ENCODE data around the gene REEP5. TPM values are rescaled to one million over a fixed set of nuclear protein-coding genes. Genes with fewer than 3 reads are reported as not detected.
A peak's percentile ranks its signal among the peaks of the same experiment; 100 is the strongest.

Gene REEP5
- total and polyA plus RNA-seq, 9 of the 15 experiments (the other 6 are each of a cell fraction or from before 2014, with no cell fraction given) = 14.7 to 102 (median 36.0) TPM

DNA sequence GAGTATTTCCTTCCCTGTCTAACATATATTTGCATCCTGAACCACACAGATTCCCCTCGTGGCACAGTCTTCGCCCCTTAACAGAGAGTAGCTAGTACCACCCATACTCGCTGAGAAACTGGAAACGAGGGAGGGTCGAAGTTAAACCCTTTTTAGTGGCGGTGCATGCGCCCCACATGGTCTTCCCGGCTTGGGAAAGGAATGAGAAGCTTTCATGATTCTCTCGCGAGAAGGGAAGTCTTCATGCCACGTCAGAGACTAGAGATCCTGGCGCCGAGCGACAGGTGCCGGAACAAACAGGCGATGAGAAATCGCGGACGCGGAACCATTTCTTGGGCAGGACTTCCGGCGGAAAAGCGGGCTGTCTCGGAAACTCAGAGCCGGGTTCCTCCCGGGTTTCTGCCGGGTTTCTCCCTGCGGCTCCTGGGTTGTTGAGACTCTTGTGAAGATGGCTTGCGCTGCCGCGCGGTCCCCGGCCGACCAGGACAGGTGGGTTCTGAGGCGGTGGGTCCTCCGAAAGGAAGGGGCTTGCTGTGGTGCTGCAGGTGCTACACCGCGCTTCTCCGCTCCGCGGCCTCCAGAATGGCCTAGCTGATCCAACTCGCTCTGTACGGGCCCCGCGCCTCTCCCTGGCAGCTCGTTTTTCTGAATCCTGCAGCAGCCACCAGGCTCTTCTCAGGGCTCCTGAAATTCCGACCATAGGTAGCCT, 60.9 kb downstream of the REEP5 start, which contains the start of gene SRP19 (continued):
- TF ChIP-seq, protein P1, sequence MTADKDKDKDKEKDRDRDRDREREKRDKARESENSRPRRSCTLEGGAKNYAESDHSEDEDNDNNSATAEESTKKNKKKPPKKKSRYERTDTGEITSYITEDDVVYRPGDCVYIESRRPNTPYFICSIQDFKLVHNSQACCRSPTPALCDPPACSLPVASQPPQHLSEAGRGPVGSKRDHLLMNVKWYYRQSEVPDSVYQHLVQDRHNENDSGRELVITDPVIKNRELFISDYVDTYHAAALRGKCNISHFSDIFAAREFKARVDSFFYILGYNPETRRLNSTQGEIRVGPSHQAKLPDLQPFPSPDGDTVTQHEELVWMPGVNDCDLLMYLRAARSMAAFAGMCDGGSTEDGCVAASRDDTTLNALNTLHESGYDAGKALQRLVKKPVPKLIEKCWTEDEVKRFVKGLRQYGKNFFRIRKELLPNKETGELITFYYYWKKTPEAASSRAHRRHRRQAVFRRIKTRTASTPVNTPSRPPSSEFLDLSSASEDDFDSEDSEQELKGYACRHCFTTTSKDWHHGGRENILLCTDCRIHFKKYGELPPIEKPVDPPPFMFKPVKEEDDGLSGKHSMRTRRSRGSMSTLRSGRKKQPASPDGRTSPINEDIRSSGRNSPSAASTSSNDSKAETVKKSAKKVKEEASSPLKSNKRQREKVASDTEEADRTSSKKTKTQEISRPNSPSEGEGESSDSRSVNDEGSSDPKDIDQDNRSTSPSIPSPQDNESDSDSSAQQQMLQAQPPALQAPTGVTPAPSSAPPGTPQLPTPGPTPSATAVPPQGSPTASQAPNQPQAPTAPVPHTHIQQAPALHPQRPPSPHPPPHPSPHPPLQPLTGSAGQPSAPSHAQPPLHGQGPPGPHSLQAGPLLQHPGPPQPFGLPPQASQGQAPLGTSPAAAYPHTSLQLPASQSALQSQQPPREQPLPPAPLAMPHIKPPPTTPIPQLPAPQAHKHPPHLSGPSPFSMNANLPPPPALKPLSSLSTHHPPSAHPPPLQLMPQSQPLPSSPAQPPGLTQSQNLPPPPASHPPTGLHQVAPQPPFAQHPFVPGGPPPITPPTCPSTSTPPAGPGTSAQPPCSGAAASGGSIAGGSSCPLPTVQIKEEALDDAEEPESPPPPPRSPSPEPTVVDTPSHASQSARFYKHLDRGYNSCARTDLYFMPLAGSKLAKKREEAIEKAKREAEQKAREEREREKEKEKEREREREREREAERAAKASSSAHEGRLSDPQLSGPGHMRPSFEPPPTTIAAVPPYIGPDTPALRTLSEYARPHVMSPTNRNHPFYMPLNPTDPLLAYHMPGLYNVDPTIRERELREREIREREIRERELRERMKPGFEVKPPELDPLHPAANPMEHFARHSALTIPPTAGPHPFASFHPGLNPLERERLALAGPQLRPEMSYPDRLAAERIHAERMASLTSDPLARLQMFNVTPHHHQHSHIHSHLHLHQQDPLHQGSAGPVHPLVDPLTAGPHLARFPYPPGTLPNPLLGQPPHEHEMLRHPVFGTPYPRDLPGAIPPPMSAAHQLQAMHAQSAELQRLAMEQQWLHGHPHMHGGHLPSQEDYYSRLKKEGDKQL (CRISPR knock-in tag; IDR thresholded peaks at IDR 0.05; ENCODE audit: borderline replicate concordance) = no peak
- TF ChIP-seq, protein P2, sequence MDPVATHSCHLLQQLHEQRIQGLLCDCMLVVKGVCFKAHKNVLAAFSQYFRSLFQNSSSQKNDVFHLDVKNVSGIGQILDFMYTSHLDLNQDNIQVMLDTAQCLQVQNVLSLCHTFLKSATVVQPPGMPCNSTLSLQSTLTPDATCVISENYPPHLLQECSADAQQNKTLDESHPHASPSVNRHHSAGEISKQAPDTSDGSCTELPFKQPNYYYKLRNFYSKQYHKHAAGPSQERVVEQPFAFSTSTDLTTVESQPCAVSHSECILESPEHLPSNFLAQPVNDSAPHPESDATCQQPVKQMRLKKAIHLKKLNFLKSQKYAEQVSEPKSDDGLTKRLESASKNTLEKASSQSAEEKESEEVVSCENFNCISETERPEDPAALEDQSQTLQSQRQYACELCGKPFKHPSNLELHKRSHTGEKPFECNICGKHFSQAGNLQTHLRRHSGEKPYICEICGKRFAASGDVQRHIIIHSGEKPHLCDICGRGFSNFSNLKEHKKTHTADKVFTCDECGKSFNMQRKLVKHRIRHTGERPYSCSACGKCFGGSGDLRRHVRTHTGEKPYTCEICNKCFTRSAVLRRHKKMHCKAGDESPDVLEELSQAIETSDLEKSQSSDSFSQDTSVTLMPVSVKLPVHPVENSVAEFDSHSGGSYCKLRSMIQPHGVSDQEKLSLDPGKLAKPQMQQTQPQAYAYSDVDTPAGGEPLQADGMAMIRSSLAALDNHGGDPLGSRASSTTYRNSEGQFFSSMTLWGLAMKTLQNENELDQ (CRISPR knock-in tag; IDR thresholded peaks at IDR 0.05; ENCODE audit: borderline replicate concordance) = peak; percentile 97
- TF ChIP-seq SREBF2 (CRISPR knock-in tag; IDR thresholded peaks at IDR 0.05) (peak; percentile 97; the same call in 1 of the 2 replicates), KLF6 (CRISPR knock-in tag; IDR thresholded peaks at IDR 0.05; ENCODE audit: borderline replicate concordance) (no peak), SAFB (IDR thresholded peaks at IDR 0.05; ENCODE audit: borderline replicate concordance, low read depth, low read length) (no peak), NONO (IDR thresholded peaks at IDR 0.05; ENCODE audit: low read depth in 2 of 2, low read length in 1 of 2) (no peak), KAT7 (CRISPR knock-in tag; IDR thresholded peaks at IDR 0.05; ENCODE audit: borderline replicate concordance) (peak; percentile 90; the same call in 1 of the 2 replicates), BRCA1 (IDR thresholded peaks at IDR 0.05) (no peak), BRCA1 (CRISPR knock-in tag; IDR thresholded peaks at IDR 0.05) (peak; percentile 75; the same call in 1 of the 2 replicates), TEAD4 (IDR thresholded peaks at IDR 0.05; ENCODE audit: low read length) (peak; percentile 61; the same call in 1 of the 2 replicates), TEAD4 (CRISPR knock-in tag; IDR thresholded peaks at IDR 0.05; ENCODE audit: borderline replicate concordance) (peak; percentile 88)
- TF ChIP-seq, protein P3, sequence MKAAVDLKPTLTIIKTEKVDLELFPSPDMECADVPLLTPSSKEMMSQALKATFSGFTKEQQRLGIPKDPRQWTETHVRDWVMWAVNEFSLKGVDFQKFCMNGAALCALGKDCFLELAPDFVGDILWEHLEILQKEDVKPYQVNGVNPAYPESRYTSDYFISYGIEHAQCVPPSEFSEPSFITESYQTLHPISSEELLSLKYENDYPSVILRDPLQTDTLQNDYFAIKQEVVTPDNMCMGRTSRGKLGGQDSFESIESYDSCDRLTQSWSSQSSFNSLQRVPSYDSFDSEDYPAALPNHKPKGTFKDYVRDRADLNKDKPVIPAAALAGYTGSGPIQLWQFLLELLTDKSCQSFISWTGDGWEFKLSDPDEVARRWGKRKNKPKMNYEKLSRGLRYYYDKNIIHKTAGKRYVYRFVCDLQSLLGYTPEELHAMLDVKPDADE (conservative IDR thresholded peaks at IDR 0.05; ENCODE audit: control insufficient read depth, low read depth, low read length) = 0 out of 2 replicates have a peak, but pooled peaks have one; percentile 52
- TF ChIP-seq, protein P4, sequence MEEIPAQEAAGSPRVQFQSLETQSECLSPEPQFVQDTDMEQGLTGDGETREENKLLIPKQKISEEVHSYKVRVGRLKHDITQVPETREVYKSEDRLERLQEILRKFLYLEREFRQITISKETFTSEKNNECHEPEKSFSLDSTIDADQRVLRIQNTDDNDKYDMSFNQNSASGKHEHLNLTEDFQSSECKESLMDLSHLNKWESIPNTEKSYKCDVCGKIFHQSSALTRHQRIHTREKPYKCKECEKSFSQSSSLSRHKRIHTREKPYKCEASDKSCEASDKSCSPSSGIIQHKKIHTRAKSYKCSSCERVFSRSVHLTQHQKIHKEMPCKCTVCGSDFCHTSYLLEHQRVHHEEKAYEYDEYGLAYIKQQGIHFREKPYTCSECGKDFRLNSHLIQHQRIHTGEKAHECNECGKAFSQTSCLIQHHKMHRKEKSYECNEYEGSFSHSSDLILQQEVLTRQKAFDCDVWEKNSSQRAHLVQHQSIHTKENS (CRISPR knock-in tag; IDR thresholded peaks at IDR 0.05) = no peak
- TF ChIP-seq, protein P5, sequence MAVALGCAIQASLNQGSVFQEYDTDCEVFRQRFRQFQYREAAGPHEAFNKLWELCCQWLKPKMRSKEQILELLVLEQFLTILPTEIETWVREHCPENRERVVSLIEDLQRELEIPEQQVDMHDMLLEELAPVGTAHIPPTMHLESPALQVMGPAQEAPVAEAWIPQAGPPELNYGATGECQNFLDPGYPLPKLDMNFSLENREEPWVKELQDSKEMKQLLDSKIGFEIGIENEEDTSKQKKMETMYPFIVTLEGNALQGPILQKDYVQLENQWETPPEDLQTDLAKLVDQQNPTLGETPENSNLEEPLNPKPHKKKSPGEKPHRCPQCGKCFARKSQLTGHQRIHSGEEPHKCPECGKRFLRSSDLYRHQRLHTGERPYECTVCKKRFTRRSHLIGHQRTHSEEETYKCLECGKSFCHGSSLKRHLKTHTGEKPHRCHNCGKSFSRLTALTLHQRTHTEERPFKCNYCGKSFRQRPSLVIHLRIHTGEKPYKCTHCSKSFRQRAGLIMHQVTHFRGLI (CRISPR knock-in tag; IDR thresholded peaks at IDR 0.05) = no peak
